ENCODE measurements around the gene ANXA9. TPM values are rescaled to one million over a fixed set of nuclear protein-coding genes. Genes with fewer than 3 reads are reported as not detected.

The ANXA9 gene
- total RNA-seq, 1 experiment from 2014 or later = 2.7 TPM

GRCh38 chr1:150961756-150962155 is 20.3 kb upstream of the ANXA9 start:
- Histone ChIP-seq H3K9me2 (ENCODE audit: insufficient read depth) (no peaks in the 10 kb centered on the region), H3K27me3 (ENCODE audit: insufficient read depth, low read length) (no peaks in the 10 kb centered on the region), H3K27ac (ENCODE audit: low read depth, low read length) (no peak overlapping the region), H3K4me2 (ENCODE audit: low read length) (no peak overlapping the region), H3K9me3 (ENCODE audit: control insufficient read depth in 1 of 2, insufficient read depth in 1 of 2, low read depth in 1 of 2, low read length in 2 of 2) (no peaks in the 10 kb centered on the region), H3K4me1 (ENCODE audit: control insufficient read depth in 1 of 2, insufficient read depth in 2 of 2, low read length in 2 of 2) (no peaks in the 10 kb centered on the region), H3K36me3 (ENCODE audit: control insufficient read depth in 1 of 2, insufficient read depth in 2 of 2, low read length in 2 of 2) (peaks cover 46 to 66% of the 10 kb centered on the region in 2 experiments), H4K20me1 (ENCODE audit: insufficient read depth) (no peaks in the 10 kb centered on the region), H3K4me3 (replicated peaks in 1 of 2; ENCODE audit: low read depth in 1 of 2, low read length in 2 of 2) (no peak overlapping the region), H3K79me2 (ENCODE audit: insufficient read depth, low read length) (no peaks in the 10 kb centered on the region; the same call in 1 of the 2 replicates), H2AFZ (ENCODE audit: low read depth, low read length, poor library complexity, severe bottlenecking) (no peak overlapping the region), H3K9ac (ENCODE audit: low read length) (no peak overlapping the region)
- DNase-seq (ENCODE audit: low read depth, low spot score) (no peak), ATAC-seq (no peak)
- CTCF ChIA-PET = no interaction called here
- POLR2A ChIA-PET = interaction anchor here (1.1 kb wide), 1 partner anchor 15 kb away, joined by 3 read pairs; no protein-coding TSS in a partner anchor
- no TSS peak for BruUV-seq (replicated peaks)
- RAD21 ChIA-PET (ENCODE audit: low non-redundant PET in 1 of 2, low total read pairs in 2 of 2, uncharacterized antibody in 2 of 2, unreplicated experiment in 2 of 2) = no interaction called here
- no peak for TF ChIP-seq CTCF (IDR thresholded peaks at IDR 0.05 in 2 of 3, conservative IDR thresholded peaks at IDR 0.05 in 1 of 3; ENCODE audit: borderline replicate concordance in 1 of 3, insufficient read depth in 1 of 3, low read depth in 2 of 3, low read length in 2 of 3)
- no peak for TF ChIP-seq POLR2AphosphoS5 (IDR thresholded peaks at IDR 0.05; ENCODE audit: low read depth, low read length)
- TF ChIP-seq RAD21 (IDR thresholded peaks at IDR 0.05; ENCODE audit: low read depth) = no peak
- no peak for TF ChIP-seq POLR2A (IDR thresholded peaks at IDR 0.05; ENCODE audit: borderline replicate concordance, extremely low read depth, insufficient read depth, insufficient read length)
- no peak for TF ChIP-seq ZFX (IDR thresholded peaks at IDR 0.05)
- no peak for TF ChIP-seq SP1 (IDR thresholded peaks at IDR 0.05; ENCODE audit: low read depth)
- no peak for TF ChIP-seq ELF1 (IDR thresholded peaks at IDR 0.05; ENCODE audit: borderline replicate concordance, low read depth)
- no peak for TF ChIP-seq SIN3A (IDR thresholded peaks at IDR 0.05; ENCODE audit: low read depth)
- TF ChIP-seq FOSL1 (IDR thresholded peaks at IDR 0.05; ENCODE audit: low read depth) = no peak
- no peak for TF ChIP-seq TCF7L2 (IDR thresholded peaks at IDR 0.05; ENCODE audit: borderline replicate concordance, extremely low read depth, insufficient read depth, insufficient read length)
- no peak for TF ChIP-seq EZH2phosphoT487 (IDR thresholded peaks at IDR 0.05; ENCODE audit: borderline replicate concordance)
- no peak for TF ChIP-seq REST (IDR thresholded peaks at IDR 0.05; ENCODE audit: low read depth)
- intact Hi-C loops (cut with micrococcal nuclease) = no loop called here
